SHP77 treated with DMSO at 0.1 percent for 48 hours (cell line): Measurements from ENCODE around the gene FMC1.

Source experiments
- DNase-seq: peaks from one replicate; lab custom pipeline; 2025; lab: John Stamatoyannopoulos, UW

Gene FMC1

GRCh38 chr7:139374246-139374645, 33.1 kb downstream of the FMC1 start:
- DNase-seq = no peak

- DNase-seq = no peak
Observed at GRCh38 chr7:139382439-139382838, 41.3 kb downstream of the FMC1 start.

- DNase-seq = no peak
Observed at GRCh38 chr7:139384611-139385010, 43.5 kb downstream of the FMC1 start.

GRCh38 chr7:139387594-139387993, 46.5 kb downstream of the FMC1 start:
- DNase-seq = no peak

GRCh38 chr7:139389091-139389490, 48.0 kb downstream of the FMC1 start:
- DNase-seq = no peak

GRCh38 chr7:139389774-139390173, 48.6 kb downstream of the FMC1 start:
- DNase-seq = no peak

GRCh38 chr7:139393621-139394211, 52.6 kb downstream of the FMC1 start:
- no peak for DNase-seq

- no peak for DNase-seq
Observed at GRCh38 chr7:139394540-139394939, 53.4 kb downstream of the FMC1 start.
